Stimulated activated naive CD8-positive, alpha-beta T cell treated with anti-CD3 and anti-CD28 coated beads, Interleukin-15, Interleukin-2, amounts not matched to agents 100 U/mL and 50 U/mL, for 24 hours (primary cell): ENCODE results near the gene FRAT1.

Experiments used
- ATAC-seq: fragments of 150-1000 bp; cut with Tn5 transposase; one replicate; pipeline ENCODE4 v1.10.0; 2021
- DNase-seq: peaks from one replicate; pipeline ENCODE4 v3.0.0; 2021

The FRAT1 gene

GRCh38 chr10:97307866-97308780 is 10.9 kb upstream of the FRAT1 start:
- ATAC-seq (no peak), DNase-seq (no peak)

- DNase-seq (no peak), ATAC-seq (no peak)
Measured at GRCh38 chr10:97311111-97311626, 7.9 kb upstream of the FRAT1 start.

- ATAC-seq (no peak), DNase-seq (no peak)
Measured at GRCh38 chr10:97312897-97313296, 6.2 kb upstream of the FRAT1 start.

GRCh38 chr10:97314671-97315070 is 4.4 kb upstream of the FRAT1 start:
- ATAC-seq (no peak), DNase-seq (no peak)

GRCh38 chr10:97319671-97320479 is 804 bp downstream of the FRAT1 start:
- ATAC-seq (peak; percentile 68), DNase-seq (peak; percentile 71)

GRCh38 chr10:97320480-97321031 is 1.5 kb downstream of the FRAT1 start:
- DNase-seq (peak; percentile 48), ATAC-seq (no peak)

- peak; percentile 20 for DNase-seq
Measured at GRCh38 chr10:97321032-97321803, 2.1 kb downstream of the FRAT1 start.

GRCh38 chr10:97321804-97322190 is 2.7 kb downstream of the FRAT1 start:
- DNase-seq (no peak), ATAC-seq (no peak)

More at GRCh38 chr10:97321032-97321803, 2.1 kb downstream of the FRAT1 start:
- ATAC-seq: no peak

- DNase-seq (no peak), ATAC-seq (no peak)
Measured at GRCh38 chr10:97323501-97323900, 4.4 kb downstream of the FRAT1 start.

- no peak for DNase-seq
- ATAC-seq: no peak
Measured at GRCh38 chr10:97325754-97326153, 6.7 kb downstream of the FRAT1 start.

- DNase-seq (no peak), ATAC-seq (no peak)
Measured at GRCh38 chr10:97327348-97328294, 8.6 kb downstream of the FRAT1 start.

GRCh38 chr10:97328646-97329453 is 9.8 kb downstream of the FRAT1 start:
- DNase-seq: no peak
- ATAC-seq: peak; percentile 24

GRCh38 chr10:97329766-97330165 is 10.7 kb downstream of the FRAT1 start:
- DNase-seq: no peak
- no peak for ATAC-seq

- ATAC-seq (no peak), DNase-seq (no peak)
Measured at GRCh38 chr10:97331153-97331703, 12.2 kb downstream of the FRAT1 start.

- DNase-seq: no peak
- ATAC-seq: no peak
Measured at GRCh38 chr10:97332591-97333350, 13.7 kb downstream of the FRAT1 start.

- ATAC-seq (no peak), DNase-seq (no peak)
Measured at GRCh38 chr10:97333351-97333600, 14.2 kb downstream of the FRAT1 start.

GRCh38 chr10:97333601-97334369 is 14.7 kb downstream of the FRAT1 start:
- peak; percentile 49 for DNase-seq
- peak; percentile 49 for ATAC-seq
